Neuronal stem cell (in vitro differentiated cells): ENCODE data around the gene LCA5.

Experiments
- DNase-seq: peaks from one replicate; pipeline ENCODE4 v3.0.0-alpha.2; 2013; ENCODE audit warnings: low spot score
- H2AFZ ChIP-seq: one replicate; pipeline ENCODE4 v1.6.1; 2013; ENCODE audit warnings: mild to moderate bottlenecking, low read length, inconsistent platforms
- H2AK5ac ChIP-seq: 2 replicates; pipeline ENCODE4 v1.6.1; 2013; ENCODE audit warnings: low read depth, mild to moderate bottlenecking, inconsistent platforms, low read length, moderate library complexity, mixed read lengths
- H2BK120ac ChIP-seq: 2 replicates; pipeline ENCODE4 v1.6.1; 2013; ENCODE audit warnings: low read depth, mild to moderate bottlenecking, inconsistent platforms, low read length, moderate library complexity, mixed read lengths
- H2BK12ac ChIP-seq: one replicate; pipeline ENCODE4 v1.6.1; 2013; ENCODE audit warnings: low read length, inconsistent platforms
- H2BK15ac ChIP-seq: 2 replicates; pipeline ENCODE4 v1.6.1; 2013; ENCODE audit warnings: mild to moderate bottlenecking, low read length, inconsistent platforms, mixed read lengths
- H2BK5ac ChIP-seq: one replicate; pipeline ENCODE4 v1.6.1; 2013; ENCODE audit warnings: inconsistent platforms, mild to moderate bottlenecking, low read length, moderate library complexity
- H3K14ac ChIP-seq: one replicate; pipeline ENCODE4 v1.6.1; 2013; ENCODE audit warnings: low read length, inconsistent platforms
- H3K18ac ChIP-seq: 2 replicates; pipeline ENCODE4 v1.6.1; 2013; ENCODE audit warnings: low read length, inconsistent platforms
- H3K23ac ChIP-seq: 2 replicates; pipeline ENCODE4 v1.6.1; 2013; ENCODE audit warnings: low read depth, mild to moderate bottlenecking, mixed read lengths, low read length, inconsistent platforms; ENCODE audit not compliant: poor library complexity
- H3K27ac ChIP-seq: replicated peaks from 3 replicates; pipeline ENCODE4 v1.5.1; 2013; ENCODE audit warnings: low read length, inconsistent platforms
- H3K27me3 ChIP-seq, 3 experiments: 2 replicates each; pipeline ENCODE4 v1.6.1; 2013; ENCODE audit warnings: low read length in 3 of 3, mild to moderate bottlenecking in 2 of 3, inconsistent platforms in 1 of 3, low read depth in 1 of 3, mixed read lengths in 1 of 3, moderate library complexity in 1 of 3; ENCODE audit not compliant: control insufficient read depth in 3 of 3, insufficient read depth in 3 of 3
- H3K36me3 ChIP-seq, 2 donors: replicated peaks in 1 of 2; 2 replicates each; pipeline ENCODE4 v1.6.1; 2013; ENCODE audit warnings: low read length in 2 of 2; ENCODE audit not compliant: control insufficient read depth in 2 of 2, insufficient read depth in 2 of 2
- H3K4ac ChIP-seq: 2 replicates; pipeline ENCODE4 v1.6.1; 2013; ENCODE audit warnings: inconsistent platforms, mild to moderate bottlenecking, low read length, moderate library complexity
- H3K4me1 ChIP-seq, 2 donors: 1 replicate in 1 of 2; 2 replicates in 1 of 2; pipeline ENCODE4 v1.6.1; 2013; ENCODE audit warnings: low read length in 2 of 2, low read depth in 1 of 2; ENCODE audit not compliant: control insufficient read depth in 2 of 2, insufficient read depth in 1 of 2
- H3K4me2 ChIP-seq: one replicate; pipeline ENCODE4 v1.6.1; 2013; ENCODE audit warnings: mild to moderate bottlenecking, low read length, inconsistent platforms; ENCODE audit not compliant: insufficient read depth, poor library complexity, severe bottlenecking
- H3K4me3 ChIP-seq, 2 donors: 2 replicates each; pipeline ENCODE4 v1.5.1; 2013; ENCODE audit warnings: low read length in 2 of 2, mild to moderate bottlenecking in 2 of 2, inconsistent platforms in 1 of 2, moderate library complexity in 1 of 2
- H3K79me1 ChIP-seq: one replicate; pipeline ENCODE4 v1.6.1; 2013; ENCODE audit warnings: low read depth, mild to moderate bottlenecking, inconsistent platforms, low read length, moderate library complexity
- H3K9ac ChIP-seq: one replicate; pipeline ENCODE4 v1.6.1; 2013; ENCODE audit warnings: mild to moderate bottlenecking, low read depth, low read length, inconsistent platforms; ENCODE audit not compliant: poor library complexity
- H3K9me3 ChIP-seq, 2 donors: replicated peaks in 1 of 2; 2 replicates each; pipeline versions ENCODE3 to v1.6.1; 2013; ENCODE audit warnings: low read length in 2 of 2, mild to moderate bottlenecking in 2 of 2, inconsistent platforms in 1 of 2, low read depth in 1 of 2, mixed read lengths in 1 of 2, moderate library complexity in 1 of 2; ENCODE audit not compliant: control insufficient read depth in 2 of 2, insufficient read depth in 1 of 2
- H4K8ac ChIP-seq: one replicate; pipeline ENCODE4 v1.6.1; 2013; ENCODE audit warnings: low read depth, mild to moderate bottlenecking, inconsistent platforms, low read length, moderate library complexity
- H4K91ac ChIP-seq: one replicate; pipeline ENCODE4 v1.6.1; 2013; ENCODE audit warnings: low read length, low read depth, mild to moderate bottlenecking, inconsistent platforms; ENCODE audit not compliant: poor library complexity
- WGBS, 2 donors: extraction: QIAGEN DNeasy Blood & Tissue Kit; methylation state at CpG; one replicate each; pipeline ENCODE4 v1.1.7; 2013; ENCODE audit warnings: missing lambda C conversion rate in 2 of 2, mixed read lengths in 1 of 2; ENCODE audit not compliant: insufficient read length in 2 of 2, insufficient replicate concordance in 1 of 2; ENCODE audit errors: extremely low coverage in 2 of 2; 5-methylcytosine and 5-hydroxymethylcytosine counted together

The LCA5 gene

GRCh38 chr6:79554305-79554704 is 17.1 kb upstream of the LCA5 start:
- Histone ChIP-seq H3K23ac (no peak overlapping the region), H4K91ac (no peak overlapping the region), H2BK15ac (no peak overlapping the region), H3K36me3 (peaks cover 0 to 2% of the 10 kb centered on the region in 2 donors), H3K27me3 (no peaks in the 10 kb centered on the region), H3K18ac (no peak overlapping the region), H3K4me2 (no peak overlapping the region), H2AK5ac (no peak overlapping the region), H2BK12ac (no peak overlapping the region), H3K14ac (no peak overlapping the region), H3K4ac (no peak overlapping the region), H4K8ac (no peak overlapping the region), H3K27ac (no peak overlapping the region), H3K4me1 (peaks cover 0 to 2% of the 10 kb centered on the region in 2 donors), H2BK5ac (no peak overlapping the region), H3K4me3 (no peak overlapping the region), H2BK120ac (no peak overlapping the region), H3K79me1 (no peaks in the 10 kb centered on the region), H2AFZ (no peak overlapping the region), H3K9ac (no peak overlapping the region), H3K9me3 (no peaks in the 10 kb centered on the region)
- DNase-seq: no peak

- H4K8ac ChIP-seq: no peak overlapping the region
- H3K23ac ChIP-seq: no peak overlapping the region
- no peaks in the 10 kb centered on the region for H3K79me1 ChIP-seq
- no peak overlapping the region for H2BK120ac ChIP-seq
- no CpG with 5 or more reads among the region's 2 CpGs for WGBS, 2 donors
- no peak overlapping the region for H3K4me3 ChIP-seq
- H2BK15ac ChIP-seq: no peak overlapping the region
- H3K9ac ChIP-seq: no peak overlapping the region
- H3K14ac ChIP-seq: no peak overlapping the region
- H3K4me1 ChIP-seq: peaks cover 0 to 2% of the 10 kb centered on the region in 2 donors
- H2BK12ac ChIP-seq: no peak overlapping the region
- H3K27me3 ChIP-seq: no peaks in the 10 kb centered on the region
- no peak overlapping the region for H3K27ac ChIP-seq
- no peak overlapping the region for H2AK5ac ChIP-seq
- H4K91ac ChIP-seq: no peak overlapping the region
- H3K36me3 ChIP-seq: peaks cover 0 to 2% of the 10 kb centered on the region in 2 donors
- H3K9me3 ChIP-seq: no peaks in the 10 kb centered on the region
- H2AFZ ChIP-seq: no peak overlapping the region
- H2BK5ac ChIP-seq: no peak overlapping the region
- no peak overlapping the region for H3K18ac ChIP-seq
- no peak for DNase-seq
- H3K4ac ChIP-seq: no peak overlapping the region
- H3K4me2 ChIP-seq: no peak overlapping the region
These were observed 14.2 kb upstream of the LCA5 start for GRCh38 chr6:79551401-79551800.

GRCh38 chr6:79548304-79548703 is 11.1 kb upstream of the LCA5 start:
- WGBS, 2 donors: no CpG with 5 or more reads among the region's 5 CpGs
- Histone ChIP-seq H2AFZ (no peak overlapping the region), H3K9ac (no peak overlapping the region), H3K4me1 (peaks cover 3 to 19% of the 10 kb centered on the region in 2 donors), H2BK5ac (no peak overlapping the region), H3K9me3 (no peaks in the 10 kb centered on the region), H2BK12ac (no peak overlapping the region), H3K4ac (no peak overlapping the region), H4K91ac (no peak overlapping the region), H2BK120ac (no peak overlapping the region), H2BK15ac (no peak overlapping the region), H3K23ac (no peak overlapping the region), H3K14ac (no peak overlapping the region), H4K8ac (no peak overlapping the region), H3K4me3 (no peak overlapping the region), H3K27me3 (no peaks in the 10 kb centered on the region), H2AK5ac (no peak overlapping the region), H3K4me2 (no peak overlapping the region), H3K36me3 (peaks cover 0 to 2% of the 10 kb centered on the region in 2 donors), H3K18ac (no peak overlapping the region), H3K27ac (no peak overlapping the region), H3K79me1 (no peaks in the 10 kb centered on the region)
- no peak for DNase-seq

GRCh38 chr6:79546186-79546585 is 9.0 kb upstream of the LCA5 start:
- H2BK15ac ChIP-seq: no peak overlapping the region
- no peak overlapping the region for H3K27ac ChIP-seq

More at GRCh38 chr6:79546186-79546585, 9.0 kb upstream of the LCA5 start:
- H3K18ac ChIP-seq: no peak overlapping the region
- H3K36me3 ChIP-seq: peaks cover 0 to 2% of the 10 kb centered on the region in 2 donors
- no peak overlapping the region for H2AK5ac ChIP-seq
- no peak overlapping the region for H3K23ac ChIP-seq
- no peaks in the 10 kb centered on the region for H3K79me1 ChIP-seq
- H2BK12ac ChIP-seq: no peak overlapping the region
- H3K9me3 ChIP-seq: no peaks in the 10 kb centered on the region
- no peak overlapping the region for H4K91ac ChIP-seq
- no peaks in the 10 kb centered on the region for H3K27me3 ChIP-seq
- H3K4ac ChIP-seq: no peak overlapping the region
- H3K9ac ChIP-seq: no peak overlapping the region
- H2BK5ac ChIP-seq: no peak overlapping the region
- H4K8ac ChIP-seq: no peak overlapping the region
- H2BK120ac ChIP-seq: no peak overlapping the region
- H3K4me3 ChIP-seq: no peak overlapping the region
- no peak overlapping the region for H2AFZ ChIP-seq
- H3K4me1 ChIP-seq: peaks cover 3 to 20% of the 10 kb centered on the region in 2 donors
- no peak overlapping the region for H3K14ac ChIP-seq
- WGBS, 2 donors: no CpG with 5 or more reads among the region's 3 CpGs
- DNase-seq: no peak
- H3K4me2 ChIP-seq: no peak overlapping the region
